ENCODE data around the gene NAT10.

- no peak for TF ChIP-seq CTCF (IDR thresholded peaks at IDR 0.05)
- TF ChIP-seq POLR2AphosphoS5 (IDR thresholded peaks at IDR 0.05) = no peak
Observed at GRCh38 chr11:34148504-34149165, 43.2 kb downstream of the NAT10 start.

Data from esophagus muscularis mucosa (tissue), 3 donors.